COLO829 (cell line): ENCODE data around the gene BPIFB6.
"Not testable (repeated sequence)": the region's sequence is repeated elsewhere in the genome, so short reads cannot be mapped to it uniquely, and the experiment has no call there.

ENCODE experiments used
- DNase-seq: peaks from one replicate; pipeline ENCODE4 v3.0.0; 2012; ENCODE audit warnings: low spot score

BPIFB6 gene

GRCh38 chr20:33028875-33029274, 2.6 kb upstream of the BPIFB6 start:
- DNase-seq: no peak

GRCh38 chr20:33030076-33030475, 1.4 kb upstream of the BPIFB6 start:
- no peak for DNase-seq

GRCh38 chr20:33030569-33030968, 879 bp upstream of the BPIFB6 start:
- DNase-seq: no peak

GRCh38 chr20:33032555-33032954, 1.1 kb downstream of the BPIFB6 start:
- no peak for DNase-seq

- DNase-seq: no peak
Measured at GRCh38 chr20:33033381-33033780, 1.9 kb downstream of the BPIFB6 start.

- no peak for DNase-seq
Measured at GRCh38 chr20:33034115-33034514, 2.7 kb downstream of the BPIFB6 start.

GRCh38 chr20:33034901-33035492, 3.5 kb downstream of the BPIFB6 start:
- DNase-seq: no peak

- DNase-seq: no peak
Measured at GRCh38 chr20:33037456-33037855, 6.0 kb downstream of the BPIFB6 start.

- no peak for DNase-seq
Measured at GRCh38 chr20:33038243-33038642, 6.8 kb downstream of the BPIFB6 start.

GRCh38 chr20:33042430-33042829, 11.0 kb downstream of the BPIFB6 start:
- DNase-seq: no peak

- no peak for DNase-seq
Measured at GRCh38 chr20:33042983-33043730, 11.7 kb downstream of the BPIFB6 start.

- DNase-seq: no peak
Measured at GRCh38 chr20:33043731-33044181, 12.3 kb downstream of the BPIFB6 start.

- DNase-seq: not testable (repeated sequence)
Measured at GRCh38 chr20:33045129-33045721, 13.8 kb downstream of the BPIFB6 start.

- no peak for DNase-seq
Measured at GRCh38 chr20:33046412-33046811, 15.0 kb downstream of the BPIFB6 start.

- DNase-seq: no peak
Measured at GRCh38 chr20:33051333-33051732, 19.9 kb downstream of the BPIFB6 start.

GRCh38 chr20:33053291-33054106, 22.1 kb downstream of the BPIFB6 start, which contains the start of gene BPIFB3:
Gene BPIFB3, plus strand, starts transcription at chr20:33053903. Its CDS starts 1,533 bp downstream, at chr20:33055436.
- no peak for DNase-seq

GRCh38 chr20:33054381-33054780, 22.9 kb downstream of the BPIFB6 start:
- DNase-seq: no peak

- DNase-seq: no peak
Measured at GRCh38 chr20:33054791-33055190, 23.3 kb downstream of the BPIFB6 start.

- no peak for DNase-seq
Measured at GRCh38 chr20:33059136-33059535, 27.7 kb downstream of the BPIFB6 start.

GRCh38 chr20:33059741-33060390, 28.4 kb downstream of the BPIFB6 start:
- DNase-seq: no peak

- DNase-seq: no peak
Measured at GRCh38 chr20:33061658-33062028, 30.2 kb downstream of the BPIFB6 start.
